HCT116 (cell line): ENCODE results near the gene HERPUD2. TPM values are rescaled to one million over a fixed set of nuclear protein-coding genes. Genes with fewer than 3 reads are reported as not detected.

Experiments
- ATAC-seq: fragments of 200-7000 bp; cut with Tn5 transposase; 2 replicates; pipeline ENCODE4 v1.9.1; 2020; ENCODE audit warnings: mild to moderate bottlenecking, moderate library complexity
- BruUV-seq: library from RNA; stranded (reverse); fragments of 400-500 nt; replicated peaks from 2 replicates; lab custom pipeline; 2021; lab: Mats Ljungman, UMichigan
- CTCF ChIA-PET: fragments of 300-600 bp; sonication (Branson Sonifier 250); formaldehyde crosslinking; loops from one replicate; lab custom pipeline; 2021; ENCODE audit warnings: antibody characterized with exemption; lab: Charles Lee
- POLR2A ChIA-PET: fragments of 300-600, 350-600 bp; sonication (Branson Sonifier 250); formaldehyde crosslinking; loops from one replicate; lab custom pipeline; 2021; ENCODE audit warnings: antibody characterized with exemption; lab: Charles Lee
- RAD21 ChIA-PET, 2 experiments: fragments of 300-600 bp; sonication (Branson Sonifier 250); formaldehyde crosslinking; loops; one replicate each; lab custom pipeline; 2023; ENCODE audit warnings: low total read pairs in 2 of 2; ENCODE audit not compliant: uncharacterized antibody in 2 of 2, unreplicated experiment in 2 of 2, low non-redundant PET in 1 of 2; lab: Charles Lee
- DNase-seq: peaks from one replicate; pipeline ENCODE4 v3.0.0-alpha.2; 2010; ENCODE audit warnings: low read depth, low spot score
- H2AFZ ChIP-seq: fragments of 200-600 bp; shearing (Covaris generic), sonication (generic); 2 replicates; pipeline ENCODE4 v1.6.1; 2017; ENCODE audit warnings: low read depth, mixed run types, mixed read lengths, antibody characterized with exemption, low read length; ENCODE audit not compliant: poor library complexity, severe bottlenecking
- H3K27ac ChIP-seq: 2 replicates; pipeline ENCODE4 v1.5.1; 2012; ENCODE audit warnings: low read depth, low read length
- H3K27me3 ChIP-seq: fragments of 200-600 bp; sonication (generic); 2 replicates; pipeline ENCODE4 v1.6.1; 2016; ENCODE audit warnings: mixed run types, low read length, mixed read lengths; ENCODE audit not compliant: insufficient read depth
- H3K36me3 ChIP-seq, 2 experiments: fragments of 200-500 bp in 1 of 2; fragments of 200-600 bp in 1 of 2; sonication (Bioruptor generic) in 1 of 2; sonication (generic) in 1 of 2; 2 replicates each; pipeline versions ENCODE4 v1.5.1 to v1.6.1; 2014 to 2016; ENCODE audit warnings: low read length in 2 of 2, inconsistent platforms in 1 of 2, mixed read lengths in 1 of 2, mixed run types in 1 of 2; ENCODE audit not compliant: insufficient read depth in 2 of 2, control insufficient read depth in 1 of 2
- H3K4me1 ChIP-seq, 2 experiments: fragments of 200-600 bp in 1 of 2; sonication (generic) in 1 of 2; 2 replicates each; pipeline versions ENCODE4 v1.5.1 to v1.6.1; 2012 to 2017; ENCODE audit warnings: low read length in 2 of 2, inconsistent platforms in 1 of 2, mild to moderate bottlenecking in 1 of 2, mixed read lengths in 1 of 2, mixed run types in 1 of 2, moderate library complexity in 1 of 2; ENCODE audit not compliant: insufficient read depth in 2 of 2, control insufficient read depth in 1 of 2
- H3K4me2 ChIP-seq: fragments of 200-600 bp; sonication (generic); 2 replicates; pipeline ENCODE4 v1.6.1; 2017; ENCODE audit warnings: mixed run types, low read length, mixed read lengths
- H3K4me3 ChIP-seq, 2 experiments: fragments of 200-600 bp in 1 of 2; sonication (generic) in 1 of 2; replicated peaks in 1 of 2; 2 replicates each; pipeline ENCODE4 v1.5.1; 2011 to 2016; ENCODE audit warnings: low read length in 2 of 2, control low read depth in 1 of 2, low read depth in 1 of 2, mild to moderate bottlenecking in 1 of 2, mixed read lengths in 1 of 2, mixed run types in 1 of 2
- H3K79me2 ChIP-seq: fragments of 200-600 bp; sonication (generic); 2 replicates; pipeline ENCODE4 v1.6.1; 2017; ENCODE audit warnings: mild to moderate bottlenecking, mixed run types, low read length, moderate library complexity, mixed read lengths; ENCODE audit not compliant: insufficient read depth
- H3K9ac ChIP-seq: fragments of 200-600 bp; sonication (generic); 2 replicates; pipeline ENCODE4 v1.6.1; 2016; ENCODE audit warnings: low read length, mixed read lengths
- H3K9me2 ChIP-seq: fragments of 200-600 bp; sonication (generic), shearing (Covaris generic); 2 replicates; pipeline ENCODE4 v1.6.1; 2017; ENCODE audit warnings: mixed run types, mild to moderate bottlenecking, moderate library complexity; ENCODE audit not compliant: insufficient read depth
- H3K9me3 ChIP-seq, 2 experiments: fragments of 200-500 bp in 1 of 2; fragments of 200-600 bp in 1 of 2; sonication (Bioruptor generic) in 1 of 2; sonication (generic) in 1 of 2; 2 replicates each; pipeline ENCODE4 v1.6.1; 2014 to 2017; ENCODE audit warnings: low read length in 2 of 2, mixed read lengths in 2 of 2, inconsistent platforms in 1 of 2, low read depth in 1 of 2, mild to moderate bottlenecking in 1 of 2, mixed run types in 1 of 2, moderate library complexity in 1 of 2; ENCODE audit not compliant: control insufficient read depth in 1 of 2, insufficient read depth in 1 of 2
- H4K20me1 ChIP-seq: fragments of 200-600 bp; sonication (generic), shearing (Covaris generic); 2 replicates; pipeline ENCODE4 v1.6.1; 2017; ENCODE audit warnings: mixed run types, mild to moderate bottlenecking, moderate library complexity; ENCODE audit not compliant: insufficient read depth
- CBX3 ChIP-seq: IDR thresholded peaks from 2 replicates; pipeline ENCODE4 v1.6.1; 2012; ENCODE audit warnings: low read depth
- CEBPB ChIP-seq: IDR thresholded peaks from 2 replicates; pipeline ENCODE4 v1.6.1; 2012; ENCODE audit warnings: low read depth
- EGR1 ChIP-seq: IDR thresholded peaks from 2 replicates; pipeline ENCODE4 v1.6.1; 2012; ENCODE audit warnings: low read depth
- ELF1 ChIP-seq: IDR thresholded peaks from 2 replicates; pipeline ENCODE4 v1.6.1; 2012; ENCODE audit warnings: low read depth, borderline replicate concordance
- EZH2phosphoT487 ChIP-seq: fragments of 200-600 bp; IDR thresholded peaks from 2 replicates; pipeline ENCODE4 v1.6.1; 2018; ENCODE audit warnings: antibody characterized with exemption, borderline replicate concordance
- FOSL1 ChIP-seq: IDR thresholded peaks from 2 replicates; pipeline ENCODE4 v1.6.1; 2012; ENCODE audit warnings: low read depth
- MAX ChIP-seq: IDR thresholded peaks from 2 replicates; pipeline ENCODE4 v1.6.1; 2012
- RAD21 ChIP-seq: IDR thresholded peaks from 2 replicates; pipeline ENCODE4 v1.6.1; 2012; ENCODE audit warnings: low read depth, mild to moderate bottlenecking
- SIN3A ChIP-seq: IDR thresholded peaks from 2 replicates; pipeline ENCODE4 v1.6.1; 2012; ENCODE audit warnings: low read depth
- ZFX ChIP-seq: fragments of 450-650 bp; IDR thresholded peaks from 2 replicates; pipeline ENCODE4 v1.6.1; 2017
- ZNF274 ChIP-seq: fragments of 200-500 bp; sonication (Bioruptor generic); IDR thresholded peaks from 2 replicates; pipeline ENCODE4 v1.6.1; 2014; ENCODE audit warnings: mild to moderate bottlenecking, low read depth, low read length, inconsistent platforms
- intact Hi-C: fragments of 100-400 bp; cut with micrococcal nuclease; formaldehyde crosslinking; loops from 2 replicates; pipeline ENCODE4 v1.10.0; 2022
- total RNA-seq: library from RNA; stranded (reverse); gene quantifications from one replicate; pipeline ENCODE4 v1.2.1, GENCODE V29; 2021; ENCODE audit not compliant: unreplicated experiment

Gene HERPUD2
- total RNA-seq, 1 experiment from 2014 or later: 20.5 TPM

GRCh38 chr7:35728412-35729060 is 33.6 kb upstream of the HERPUD2 start:
- H3K4me3 ChIP-seq: no peak overlapping the region
- no peaks in the 10 kb centered on the region for H3K9me2 ChIP-seq
- H3K9ac ChIP-seq: no peak overlapping the region
- no peaks in the 10 kb centered on the region for H3K79me2 ChIP-seq
- H3K9me3 ChIP-seq: no peaks in the 10 kb centered on the region
- no peaks in the 10 kb centered on the region for H3K36me3 ChIP-seq
- no peak for DNase-seq
- no peak overlapping the region for H3K4me2 ChIP-seq
- ChIA-PET RAD21 (no interaction called here), POLR2A (no interaction called here), CTCF (no interaction called here)
- H2AFZ ChIP-seq: no peak overlapping the region
- no peaks in the 10 kb centered on the region for H3K4me1 ChIP-seq
- no peak for TF ChIP-seq EZH2phosphoT487
- no peak for TF ChIP-seq ELF1
- no peak for TF ChIP-seq ZNF274
- no peak for TF ChIP-seq RAD21
- TF ChIP-seq MAX: no peak
- H3K27ac ChIP-seq: no peak overlapping the region
- no peaks in the 10 kb centered on the region for H4K20me1 ChIP-seq
- intact Hi-C loops: no loop called here
- ATAC-seq: no peak
- H3K27me3 ChIP-seq: no peaks in the 10 kb centered on the region
- no TSS peak for BruUV-seq

GRCh38 chr7:35727571-35727970 is 32.6 kb upstream of the HERPUD2 start:
- no peak for TF ChIP-seq CEBPB
- no peak for TF ChIP-seq RAD21
- no peak for TF ChIP-seq EGR1
- no peak for TF ChIP-seq SIN3A
- no peak for TF ChIP-seq FOSL1
- no peak for TF ChIP-seq CBX3
- TF ChIP-seq EZH2phosphoT487: no peak
- no peak for TF ChIP-seq ZFX
- TF ChIP-seq ELF1: no peak
- H4K20me1 ChIP-seq: no peaks in the 10 kb centered on the region
- no peak overlapping the region for H3K27ac ChIP-seq
- DNase-seq: no peak
- no peaks in the 10 kb centered on the region for H3K79me2 ChIP-seq
- no peaks in the 10 kb centered on the region for H3K9me2 ChIP-seq
- ATAC-seq: no peak
- no TSS peak for BruUV-seq
- intact Hi-C loops: no loop called here
- H3K36me3 ChIP-seq: no peaks in the 10 kb centered on the region
- POLR2A ChIA-PET: no interaction called here
- H3K4me2 ChIP-seq: no peak overlapping the region
- H3K4me1 ChIP-seq: no peaks in the 10 kb centered on the region
- H3K9me3 ChIP-seq: no peaks in the 10 kb centered on the region
- RAD21 ChIA-PET: no interaction called here
- CTCF ChIA-PET: interaction anchor here (1.5 kb wide), 1 partner anchor 18 kb away, joined by 8 read pairs; no protein-coding TSS in a partner anchor
- H3K27me3 ChIP-seq: no peaks in the 10 kb centered on the region
- no peak overlapping the region for H3K4me3 ChIP-seq
- H2AFZ ChIP-seq: no peak overlapping the region
- no peak overlapping the region for H3K9ac ChIP-seq
